Measurements from ENCODE around the gene PPFIBP2.

Gene PPFIBP2

GRCh38 chr11:7605186-7605943 is 91.6 kb downstream of the PPFIBP2 start:
- no peak for DNase-seq

- no peak for DNase-seq
These were observed 92.7 kb downstream of the PPFIBP2 start for GRCh38 chr11:7606496-7606895.

GRCh38 chr11:7609015-7609414 is 95.2 kb downstream of the PPFIBP2 start:
- no peak for DNase-seq

- no peak for DNase-seq
These were observed 95.7 kb downstream of the PPFIBP2 start for GRCh38 chr11:7609521-7609920.

GRCh38 chr11:7610393-7610792 is 96.6 kb downstream of the PPFIBP2 start:
- DNase-seq = no peak

- no peak for DNase-seq
These were observed 97.6 kb downstream of the PPFIBP2 start for GRCh38 chr11:7611411-7611810.

GRCh38 chr11:7612056-7612660 is 98.4 kb downstream of the PPFIBP2 start:
- no peak for DNase-seq

GRCh38 chr11:7612661-7613393 is 99.0 kb downstream of the PPFIBP2 start:
- no peak for DNase-seq

- no peak for DNase-seq
These were observed 99.6 kb downstream of the PPFIBP2 start for GRCh38 chr11:7613394-7613720.

- no peak for DNase-seq
These were observed 100.9 kb downstream of the PPFIBP2 start for GRCh38 chr11:7614656-7615055.

GRCh38 chr11:7617032-7617431 is 103.2 kb downstream of the PPFIBP2 start:
- DNase-seq = no peak

GRCh38 chr11:7619322-7619721 is 105.5 kb downstream of the PPFIBP2 start:
- no peak for DNase-seq

- DNase-seq = no peak
These were observed 107.3 kb downstream of the PPFIBP2 start for GRCh38 chr11:7621090-7621489.

- no peak for DNase-seq
These were observed 107.8 kb downstream of the PPFIBP2 start for GRCh38 chr11:7621554-7621953.

GRCh38 chr11:7622721-7623120 is 108.9 kb downstream of the PPFIBP2 start:
- DNase-seq = no peak

GRCh38 chr11:7628660-7629059 is 114.9 kb downstream of the PPFIBP2 start:
- no peak for DNase-seq

GRCh38 chr11:7630002-7630401 is 116.2 kb downstream of the PPFIBP2 start:
- no peak for DNase-seq

GRCh38 chr11:7632211-7632610 is 118.4 kb downstream of the PPFIBP2 start:
- DNase-seq = no peak

- no peak for DNase-seq
These were observed 121.3 kb downstream of the PPFIBP2 start for GRCh38 chr11:7635137-7635536.

- DNase-seq = no peak
These were observed 121.9 kb downstream of the PPFIBP2 start for GRCh38 chr11:7635708-7636107.

- DNase-seq = no peak
These were observed 122.6 kb downstream of the PPFIBP2 start for GRCh38 chr11:7636350-7636749.

GRCh38 chr11:7637447-7638157 is 123.8 kb downstream of the PPFIBP2 start:
- DNase-seq = no peak

Measured in T-helper 9 cell (primary cell).